GM20000 (cell line): ENCODE data around the gene KIF1A.

Source experiments
- DNase-seq: peaks from one replicate; pipeline ENCODE4 v3.0.0; 2012; ENCODE audit warnings: low spot score
- TF ChIP-seq, protein P1 (sequence below): IDR thresholded peaks from 2 replicates; pipeline ENCODE4 v1.5.1; 2012; ENCODE audit warnings: mild to moderate bottlenecking, control low read depth; ENCODE audit errors: extremely low read depth, missing control alignments

KIF1A gene

DNA sequence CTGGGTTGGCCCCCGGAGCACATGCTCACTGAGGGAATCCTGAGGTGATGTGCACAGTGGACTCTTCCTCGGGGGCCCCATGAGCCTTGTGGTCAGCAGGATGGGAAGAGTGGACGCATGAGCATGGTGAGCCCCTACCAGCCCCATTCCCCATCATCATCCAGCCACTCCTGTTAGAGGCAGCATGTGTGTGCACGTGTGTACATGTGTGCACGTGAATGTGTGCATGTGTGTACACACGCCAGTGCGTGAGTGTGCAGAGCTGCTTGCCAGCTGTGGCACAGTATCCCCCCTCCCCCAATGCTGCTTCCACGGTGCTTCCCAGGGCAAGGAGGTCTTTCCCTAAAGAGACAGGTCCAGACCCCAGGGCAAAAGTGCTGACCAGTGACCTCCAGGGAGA, 57.8 kb downstream of the KIF1A start:
- TF ChIP-seq, protein P1, sequence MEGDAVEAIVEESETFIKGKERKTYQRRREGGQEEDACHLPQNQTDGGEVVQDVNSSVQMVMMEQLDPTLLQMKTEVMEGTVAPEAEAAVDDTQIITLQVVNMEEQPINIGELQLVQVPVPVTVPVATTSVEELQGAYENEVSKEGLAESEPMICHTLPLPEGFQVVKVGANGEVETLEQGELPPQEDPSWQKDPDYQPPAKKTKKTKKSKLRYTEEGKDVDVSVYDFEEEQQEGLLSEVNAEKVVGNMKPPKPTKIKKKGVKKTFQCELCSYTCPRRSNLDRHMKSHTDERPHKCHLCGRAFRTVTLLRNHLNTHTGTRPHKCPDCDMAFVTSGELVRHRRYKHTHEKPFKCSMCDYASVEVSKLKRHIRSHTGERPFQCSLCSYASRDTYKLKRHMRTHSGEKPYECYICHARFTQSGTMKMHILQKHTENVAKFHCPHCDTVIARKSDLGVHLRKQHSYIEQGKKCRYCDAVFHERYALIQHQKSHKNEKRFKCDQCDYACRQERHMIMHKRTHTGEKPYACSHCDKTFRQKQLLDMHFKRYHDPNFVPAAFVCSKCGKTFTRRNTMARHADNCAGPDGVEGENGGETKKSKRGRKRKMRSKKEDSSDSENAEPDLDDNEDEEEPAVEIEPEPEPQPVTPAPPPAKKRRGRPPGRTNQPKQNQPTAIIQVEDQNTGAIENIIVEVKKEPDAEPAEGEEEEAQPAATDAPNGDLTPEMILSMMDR: no peak
- DNase-seq: no peak

DNA sequence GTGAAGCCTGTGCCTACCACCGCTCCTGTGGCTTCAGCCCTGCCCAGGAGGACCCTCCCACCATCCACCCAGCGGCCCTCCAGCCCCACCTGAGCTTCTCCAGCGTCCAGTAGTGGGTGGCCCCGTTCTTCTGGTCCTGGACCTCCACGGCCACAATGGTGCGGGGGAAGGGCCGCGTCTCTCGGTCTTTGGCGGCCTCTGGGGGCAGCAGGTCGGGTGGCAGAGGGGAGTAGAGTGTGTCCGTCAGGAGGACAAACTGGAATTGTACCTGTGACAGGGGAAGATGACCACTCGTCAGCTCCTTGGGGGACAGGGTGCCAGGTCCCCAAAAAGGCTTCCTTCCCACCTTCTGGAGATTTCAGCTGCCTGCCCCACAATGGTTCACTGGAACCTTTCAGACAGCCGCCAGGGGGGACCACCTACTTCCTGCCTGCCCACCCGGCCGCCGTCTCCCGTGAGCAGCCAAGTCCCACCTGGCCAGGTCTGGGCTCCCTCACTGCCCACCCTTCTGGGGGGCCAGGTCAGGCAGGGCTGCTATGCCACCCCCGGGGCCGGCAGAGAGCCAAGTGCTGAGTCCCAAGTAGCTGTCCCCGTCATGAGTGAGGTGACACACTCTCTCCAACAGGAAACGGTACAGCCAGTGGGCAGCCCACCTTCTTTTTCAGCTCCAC, 59.3 kb downstream of the KIF1A start:
- no peak for DNase-seq
- TF ChIP-seq, protein P1: no peak

DNA sequence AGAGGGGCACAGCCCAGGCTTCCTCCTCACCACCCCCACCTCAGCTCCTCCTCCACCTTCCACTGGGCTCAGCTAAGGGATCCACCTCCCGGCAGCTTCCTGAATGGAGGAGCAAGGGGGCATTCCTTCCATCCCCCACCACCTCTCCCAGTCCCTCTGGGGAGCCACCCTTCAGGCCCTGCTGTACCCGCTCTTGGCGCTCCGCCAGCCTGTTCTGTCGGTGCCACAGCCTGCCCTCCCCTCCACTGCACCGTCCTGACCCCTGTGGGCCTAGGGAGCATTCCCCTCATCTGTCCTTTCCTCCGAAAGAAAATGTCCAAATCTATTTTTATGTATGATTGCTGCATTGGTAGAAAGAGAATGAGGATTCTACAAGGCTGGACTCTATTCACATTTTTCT, 59.9 kb downstream of the KIF1A start:
- TF ChIP-seq, protein P1: no peak
- no peak for DNase-seq

DNA sequence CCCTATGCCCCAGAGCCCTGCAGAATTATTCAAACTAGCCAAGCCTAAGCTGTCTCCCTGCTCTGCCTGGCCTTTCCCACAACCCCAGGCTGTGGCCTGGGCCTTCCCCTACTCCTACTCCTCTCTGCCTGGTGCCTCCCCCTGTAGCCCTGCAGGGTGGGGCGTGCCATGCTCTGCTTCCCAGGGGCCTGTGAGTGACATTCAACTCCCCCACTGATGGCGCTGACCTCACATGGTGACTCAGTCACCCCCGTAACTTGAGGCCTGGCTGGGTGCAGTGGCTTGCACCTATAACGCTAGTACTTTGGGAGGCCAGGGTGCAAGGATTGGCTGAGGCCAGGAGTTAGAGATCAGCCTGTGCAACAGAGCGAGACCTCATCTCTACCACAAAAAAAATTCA, 60.6 kb downstream of the KIF1A start:
- peak; percentile 82 for DNase-seq
- TF ChIP-seq, protein P1: no peak

DNA sequence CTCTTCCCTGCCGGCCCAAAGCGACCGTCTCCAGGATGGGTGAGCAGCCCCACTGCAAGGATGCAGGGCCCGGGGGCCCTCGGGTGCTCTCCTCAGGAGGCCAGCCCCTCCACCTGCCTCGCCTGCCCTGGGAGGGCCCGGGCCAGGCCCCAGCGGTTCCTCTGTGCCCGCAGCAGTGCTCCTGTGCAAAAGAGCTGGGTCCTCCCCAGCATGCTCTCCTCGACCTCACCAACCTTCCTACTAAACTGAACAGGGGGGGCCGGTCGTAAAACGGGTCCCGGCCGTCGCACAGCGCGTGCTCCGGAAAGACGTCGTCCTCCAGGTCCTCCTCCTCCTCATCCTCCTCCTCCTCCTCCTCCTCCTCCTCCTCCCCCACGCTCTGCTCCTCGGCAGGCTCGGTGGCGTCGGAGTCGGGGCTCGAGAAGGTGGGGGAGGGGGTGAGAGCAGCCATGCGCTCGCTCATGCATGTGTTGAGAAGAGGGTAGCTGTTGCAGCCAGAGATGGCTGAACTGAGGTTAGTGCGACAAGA, 62.9 kb downstream of the KIF1A start:
- DNase-seq: no peak
- TF ChIP-seq, protein P1: no peak

DNA sequence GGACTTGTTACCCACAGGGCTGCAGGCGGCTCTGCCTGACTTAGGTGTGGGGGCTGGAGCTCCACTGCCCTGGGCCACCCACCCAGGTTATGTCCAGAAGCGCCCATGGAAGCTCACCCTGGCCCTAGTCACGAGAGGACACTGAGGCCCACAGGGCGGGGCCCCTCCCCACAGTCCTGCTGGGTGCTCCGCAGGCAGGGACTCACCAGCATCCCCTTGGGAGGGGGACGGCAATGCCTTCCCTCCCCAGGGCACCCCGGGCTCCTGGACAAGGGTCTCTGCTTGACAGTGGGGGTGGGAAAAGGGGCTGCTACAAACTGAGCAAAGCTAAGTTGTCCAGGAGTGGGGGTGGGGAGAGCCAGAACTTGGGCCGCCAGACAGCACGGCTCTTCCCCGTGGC, 67.8 kb downstream of the KIF1A start:
- DNase-seq: no peak
- TF ChIP-seq, protein P1: no peak

DNA sequence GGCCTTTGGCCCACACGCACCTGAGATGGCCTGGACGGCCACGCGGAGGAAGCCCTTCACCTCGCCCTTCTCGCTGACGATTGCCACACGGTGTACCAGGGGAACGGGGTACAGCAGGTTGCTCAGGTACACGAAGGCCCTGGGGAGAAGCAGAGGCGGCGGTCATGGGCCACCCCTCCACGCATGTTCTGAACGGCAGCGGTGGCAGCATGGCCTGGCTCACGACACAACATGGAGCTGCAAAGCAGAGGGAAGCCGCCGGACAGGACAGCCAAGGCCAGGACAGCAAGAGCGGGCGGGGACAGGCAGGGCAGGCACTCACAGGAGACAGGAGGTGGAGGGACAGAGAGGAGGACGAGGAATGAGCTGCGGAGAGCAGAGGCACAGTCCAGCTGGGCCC, 69.6 kb downstream of the KIF1A start:
- no peak for DNase-seq
- TF ChIP-seq, protein P1: no peak
